IPS-NIHi11 (cell line): ENCODE data around the gene ARHGEF4.
A peak's percentile ranks its signal among the peaks of the same experiment; 100 is the strongest.
"Not testable (repeated sequence)": the region's sequence is repeated elsewhere in the genome, so short reads cannot be mapped to it uniquely, and the experiment has no call there.

ENCODE experiments used
- DNase-seq: peaks from one replicate; pipeline ENCODE4 v3.0.0; 2012; ENCODE audit warnings: mixed read lengths, low spot score

Gene ARHGEF4

DNA sequence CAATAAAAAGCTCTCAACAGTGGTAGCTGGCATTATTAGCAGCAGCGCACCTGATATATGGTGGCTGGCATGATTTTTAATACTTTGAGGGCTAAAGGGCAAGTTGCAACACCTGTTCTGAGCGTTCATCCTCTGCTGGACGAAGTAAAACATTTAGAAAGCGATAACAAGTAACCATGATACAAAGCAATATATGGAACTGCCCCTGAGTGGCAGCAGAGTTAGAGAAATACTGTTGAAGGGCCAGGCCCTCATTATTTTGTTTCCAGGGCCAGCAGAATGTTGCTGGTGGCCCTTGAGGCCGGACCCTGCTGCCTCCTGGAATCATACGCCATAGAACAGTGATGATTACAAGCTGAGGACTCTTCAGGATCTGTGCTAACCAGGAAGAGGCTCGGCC lies 47.8 kb downstream of the ARHGEF4 start:
- no peak for DNase-seq

DNA sequence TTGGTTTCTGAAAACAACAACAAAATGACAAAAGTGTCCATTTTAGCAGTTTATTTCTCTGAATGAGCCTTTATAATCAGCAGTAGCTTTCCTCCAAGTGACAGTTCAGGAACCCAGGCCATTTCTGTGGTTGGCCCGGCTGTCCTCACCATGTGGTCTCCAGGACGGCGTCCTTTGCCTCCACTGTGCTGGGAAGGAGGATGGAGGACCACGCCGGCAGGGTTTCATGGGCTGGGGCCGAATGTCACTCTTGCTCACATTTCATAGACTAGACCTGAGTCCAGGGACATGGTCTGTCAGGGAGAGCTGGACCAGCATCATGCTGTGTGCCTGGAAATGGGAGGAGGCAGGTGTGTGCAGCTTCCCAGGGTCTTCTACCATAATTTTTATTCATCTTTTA lies 50.9 kb downstream of the ARHGEF4 start:
- no peak for DNase-seq

DNA sequence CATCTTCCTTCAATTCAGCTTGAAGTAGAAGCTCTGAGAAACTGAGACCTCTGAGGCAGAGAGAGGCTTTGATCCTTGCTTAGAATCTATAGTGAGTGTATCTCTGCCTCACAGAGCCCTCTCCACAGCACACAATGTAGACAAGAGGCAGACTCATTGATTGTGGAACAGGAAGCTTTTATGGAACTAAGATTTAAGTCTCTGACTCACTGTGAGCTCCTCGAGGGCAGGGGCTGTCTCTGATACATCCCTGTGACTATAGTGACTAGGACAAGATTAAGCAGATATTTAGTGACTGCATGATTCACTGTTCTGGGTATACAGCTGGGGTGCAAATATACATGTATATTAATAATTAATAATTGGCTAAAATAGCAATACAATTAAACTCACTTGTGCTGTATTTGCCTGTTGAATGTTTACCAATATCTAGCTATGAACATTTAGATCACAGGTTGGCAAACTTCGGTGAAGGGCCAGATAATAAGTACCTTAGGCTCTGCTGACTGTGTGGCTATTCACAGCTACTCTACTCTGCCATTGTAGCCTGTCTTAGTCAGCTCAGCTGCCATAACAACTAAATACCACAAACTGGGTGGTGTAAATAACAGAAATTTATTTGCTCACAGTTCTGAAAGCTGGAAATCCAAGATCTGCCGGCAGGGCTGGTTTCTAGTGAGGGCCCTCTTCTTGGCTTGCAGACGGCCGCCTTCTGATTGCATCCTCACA lies 54.4 kb downstream of the ARHGEF4 start:
- DNase-seq = no peak

DNA sequence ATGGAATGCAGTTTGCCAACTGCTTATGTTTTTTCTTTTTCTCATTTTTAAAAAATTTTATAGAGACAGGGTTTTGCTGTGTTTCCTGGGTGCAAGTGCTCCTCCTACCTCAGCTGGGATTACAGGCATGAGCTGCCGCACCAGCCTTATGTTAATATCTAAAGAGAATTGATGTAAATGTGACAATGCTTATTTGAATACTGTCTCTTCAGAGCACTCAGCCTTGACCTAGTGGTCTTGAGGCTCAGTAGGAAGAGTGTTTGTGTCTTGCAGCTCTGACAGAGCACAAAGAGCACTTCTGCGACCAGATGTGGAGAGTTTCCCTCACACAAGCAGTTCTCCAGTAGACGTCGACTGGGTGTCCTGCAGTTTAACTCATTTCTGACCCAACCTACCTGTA lies 55.3 kb downstream of the ARHGEF4 start:
- no peak for DNase-seq

DNA sequence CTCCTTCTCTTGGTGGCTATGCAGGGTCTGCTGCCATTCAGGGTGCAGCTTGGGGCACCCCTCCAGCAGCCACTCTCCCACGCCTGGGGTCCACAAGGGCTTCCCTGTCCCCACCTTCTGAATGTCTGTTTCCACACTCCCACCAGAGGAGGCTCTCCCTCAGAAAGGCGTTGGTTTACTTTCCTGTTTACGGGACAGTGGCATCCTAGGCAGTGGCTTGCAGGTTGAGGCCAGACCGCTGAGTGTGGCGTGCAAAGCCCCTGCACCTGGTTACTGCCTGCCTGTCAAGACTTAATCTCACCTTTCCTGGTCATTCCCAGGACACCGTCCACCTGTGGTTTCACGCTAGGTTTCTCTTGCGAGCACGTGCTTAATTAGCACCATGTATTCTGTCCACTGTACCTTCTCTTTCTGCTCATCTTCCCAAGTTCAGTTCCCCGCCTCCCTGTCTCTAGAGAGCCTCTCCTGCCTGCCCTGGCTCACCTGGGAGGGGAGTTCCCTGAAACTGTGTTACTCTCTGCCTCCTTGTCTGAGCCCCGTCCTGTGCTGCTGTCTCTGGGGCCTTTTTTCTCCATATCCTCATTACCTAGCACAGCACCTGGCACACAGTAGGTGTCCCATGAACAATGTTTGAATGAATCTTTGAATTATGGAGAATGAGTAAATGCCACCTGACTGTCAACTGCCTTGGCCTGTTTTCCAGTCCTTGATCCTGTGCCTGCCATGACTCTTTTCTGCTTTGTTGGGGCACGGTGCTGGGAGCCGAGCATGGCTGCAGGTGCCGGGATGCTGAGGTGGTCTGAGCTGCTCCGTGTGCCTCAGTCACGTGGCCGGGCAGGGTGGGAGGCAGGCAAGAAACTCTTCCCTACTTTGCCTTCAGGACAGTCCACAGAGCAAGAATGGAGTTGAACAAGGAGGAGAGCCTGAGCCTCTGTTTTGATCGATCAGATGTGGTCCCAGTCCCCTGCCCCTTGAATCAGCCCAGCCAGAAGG lies 56.4 kb downstream of the ARHGEF4 start:
- DNase-seq = no peak

DNA sequence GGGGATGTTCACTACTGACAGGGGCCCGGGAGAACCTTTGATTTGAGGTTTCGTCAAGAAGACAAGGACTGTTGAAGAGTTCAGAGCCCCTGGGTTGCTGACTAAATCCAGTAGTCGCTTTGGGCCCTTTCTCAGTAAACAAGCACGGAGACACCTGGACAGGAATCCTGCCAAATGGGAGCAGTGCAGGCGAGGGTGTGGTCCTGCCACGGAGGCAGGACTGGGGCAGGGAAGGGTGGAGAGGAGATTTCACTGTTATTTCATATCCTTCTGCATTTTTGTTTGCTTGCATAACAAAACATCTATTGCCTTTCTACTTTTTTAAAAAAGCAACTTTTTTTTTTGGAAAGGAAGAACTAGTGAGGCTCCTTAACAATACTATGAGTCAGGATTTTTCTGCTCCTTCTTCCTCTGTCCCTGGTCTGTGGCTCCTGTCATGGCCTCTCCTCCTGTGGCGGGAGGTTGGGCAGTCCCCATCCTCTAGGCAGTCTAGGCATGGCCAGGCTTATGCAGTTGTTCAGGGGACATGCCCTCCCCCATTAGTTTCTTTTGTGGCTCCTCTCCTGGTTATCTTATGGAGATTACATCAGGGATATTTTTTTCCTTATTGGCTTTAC lies 57.7 kb downstream of the ARHGEF4 start:
- no peak for DNase-seq

DNA sequence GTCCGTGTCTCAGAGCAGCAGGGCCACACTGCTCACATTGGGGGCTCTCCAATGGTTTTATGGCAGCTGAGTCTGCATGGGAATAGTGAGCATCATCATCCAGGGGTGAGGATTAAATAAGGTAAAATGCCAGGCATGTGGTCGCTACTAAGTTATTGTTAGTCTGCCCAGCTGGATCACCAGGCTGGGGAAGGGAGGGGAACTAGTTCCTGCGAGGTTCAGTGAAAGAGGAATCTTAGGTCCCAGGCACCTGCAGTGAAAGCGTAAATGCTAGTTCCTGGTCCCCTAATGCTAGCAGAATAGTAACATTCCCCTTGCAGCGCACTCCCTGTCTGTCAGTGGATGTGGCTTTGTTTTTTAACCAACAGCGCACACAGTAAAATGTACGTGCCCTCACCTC lies 60.1 kb downstream of the ARHGEF4 start:
- DNase-seq = no peak

DNA sequence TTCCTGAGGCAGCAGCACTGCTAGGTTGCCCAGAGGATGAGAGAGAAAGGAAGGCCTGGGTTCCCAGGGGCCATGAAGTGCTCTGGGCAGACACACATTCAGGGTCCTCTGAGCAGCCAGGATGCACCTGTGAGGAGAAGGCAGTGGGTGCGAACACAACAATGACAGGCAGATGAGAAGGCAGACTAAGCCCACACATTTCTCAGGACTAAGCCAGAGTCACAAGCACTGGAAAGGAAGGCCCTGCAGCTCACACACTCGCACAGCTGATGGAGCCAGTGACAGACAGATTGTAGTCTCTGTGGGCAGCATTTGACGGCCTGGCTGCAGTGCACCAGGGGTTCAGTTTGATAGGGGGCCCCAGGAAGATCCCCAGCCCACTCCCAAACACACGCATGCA lies 61.8 kb downstream of the ARHGEF4 start:
- DNase-seq = no peak

DNA sequence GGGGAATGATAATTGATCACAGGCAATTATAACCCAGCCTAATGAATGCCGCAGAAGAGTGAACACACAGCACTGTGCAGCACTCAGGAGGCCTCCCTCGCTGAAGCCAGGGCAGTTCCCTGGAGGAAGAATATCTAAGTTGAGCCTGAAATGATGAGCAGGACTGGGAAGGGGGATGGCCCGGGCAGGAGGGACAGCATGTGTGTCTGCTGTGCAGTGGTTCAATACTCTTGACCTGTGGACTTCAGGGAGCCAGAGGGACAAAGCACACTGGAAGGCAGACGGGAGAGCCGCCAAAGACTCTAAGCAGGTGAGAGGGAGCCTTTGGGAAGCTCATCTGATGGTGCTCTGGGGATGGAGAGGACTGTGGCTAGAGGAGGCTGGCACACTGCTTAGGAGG lies 62.6 kb downstream of the ARHGEF4 start:
- DNase-seq = no peak

DNA sequence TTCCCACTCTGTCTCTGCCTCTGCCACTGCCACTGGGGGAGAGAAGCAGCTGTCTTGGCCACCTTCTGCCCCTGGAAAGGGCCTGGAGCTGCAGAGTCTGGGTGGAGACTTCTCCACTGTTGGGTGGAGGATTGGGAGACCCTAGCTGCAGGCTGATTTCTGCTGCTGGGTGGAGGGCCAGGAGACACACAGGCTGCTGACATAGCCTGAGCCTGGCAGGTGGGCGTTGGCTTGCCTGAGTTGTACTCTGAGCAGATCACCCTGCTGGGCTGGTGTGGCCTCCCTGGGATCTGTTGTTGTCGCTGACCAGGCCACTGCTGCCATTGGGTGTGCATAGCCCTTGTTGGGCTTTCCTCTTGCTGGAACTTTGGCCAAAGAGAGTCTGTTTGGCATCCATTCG lies 64.3 kb downstream of the ARHGEF4 start:
- no peak for DNase-seq

GRCh38 chr2:130901626-130902025 lies 64.9 kb downstream of the ARHGEF4 start:
- not testable (repeated sequence) for DNase-seq

DNA sequence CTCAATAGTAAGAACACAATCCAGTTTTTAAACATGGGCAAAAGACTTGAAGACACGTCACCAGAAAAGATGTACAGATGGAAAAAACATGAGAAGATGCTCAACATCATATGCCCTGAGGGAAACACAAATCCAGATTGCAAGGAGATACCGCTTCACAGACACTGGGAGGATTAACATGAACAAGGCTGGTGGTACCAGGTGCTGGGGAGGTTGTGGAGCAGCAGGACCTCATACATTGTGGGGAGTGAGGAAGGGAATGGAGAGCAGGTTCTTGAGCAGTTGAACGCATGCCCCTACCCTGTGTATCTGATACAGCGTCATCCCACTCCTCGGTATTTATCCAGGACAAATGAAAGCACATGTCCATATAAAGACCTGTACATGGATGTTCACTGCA lies 72.1 kb downstream of the ARHGEF4 start:
- DNase-seq = no peak

- no peak for DNase-seq
These were observed 74.2 kb downstream of the ARHGEF4 start for GRCh38 chr2:130910931-130911330.

DNA sequence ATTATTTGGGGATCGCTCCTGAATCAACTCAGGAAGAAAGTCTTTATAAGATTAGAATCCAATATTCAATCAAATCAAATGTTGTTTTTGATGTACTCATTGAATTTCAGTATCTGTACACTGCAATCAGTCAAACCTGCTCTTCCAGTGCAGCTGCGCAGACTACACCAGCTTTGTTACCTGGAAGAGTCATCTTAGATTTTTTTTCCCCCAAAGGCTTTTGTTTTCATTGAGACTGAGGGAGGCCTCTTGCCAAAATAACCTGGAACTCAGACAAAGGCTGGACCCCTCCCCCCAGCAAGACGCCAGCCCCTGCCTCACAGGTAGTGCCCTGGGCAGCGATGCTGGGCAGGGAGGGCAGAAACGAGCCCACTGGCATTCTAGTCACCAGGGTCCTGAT lies 74.8 kb downstream of the ARHGEF4 start:
- DNase-seq = no peak

DNA sequence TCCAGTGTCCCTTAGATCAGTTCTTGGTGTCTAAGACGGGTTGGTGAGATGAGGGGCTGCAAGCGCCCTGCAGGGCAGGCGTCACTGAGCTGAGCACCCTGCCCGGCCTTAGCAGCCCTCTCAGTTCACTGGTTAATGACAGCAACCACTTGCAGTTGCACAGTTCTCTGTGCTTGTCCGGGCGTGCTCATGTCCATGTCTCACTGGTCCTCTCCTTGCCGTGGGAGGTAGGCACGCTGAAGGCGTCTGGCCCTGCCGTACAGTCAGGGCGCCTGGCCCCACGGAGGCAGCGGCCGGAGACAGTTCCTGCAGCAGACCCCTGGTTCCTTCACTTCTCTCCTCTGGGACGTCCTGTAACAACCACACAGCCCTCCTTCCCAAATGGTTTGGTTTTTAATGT lies 75.3 kb downstream of the ARHGEF4 start:
- DNase-seq = no peak

DNA sequence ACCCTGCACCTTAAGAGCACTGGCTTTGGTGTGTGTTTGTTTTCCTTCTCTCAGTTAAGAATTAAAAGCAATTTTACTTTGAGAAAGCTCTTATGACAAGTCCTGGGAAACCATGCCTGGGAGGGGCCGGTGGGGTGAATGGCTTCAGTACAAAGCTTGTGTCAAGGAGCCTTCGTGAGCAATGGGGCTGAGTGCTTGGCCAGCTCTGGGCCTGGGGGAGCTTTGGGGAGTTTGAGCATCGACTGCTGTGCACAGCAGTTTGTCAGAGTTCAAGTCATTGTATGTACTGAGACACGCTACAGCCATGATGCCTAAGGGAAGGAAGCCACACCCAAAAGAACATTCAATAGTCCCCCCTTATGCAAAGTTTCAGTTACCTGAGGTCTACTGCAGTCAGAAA lies 75.8 kb downstream of the ARHGEF4 start:
- no peak for DNase-seq

DNA sequence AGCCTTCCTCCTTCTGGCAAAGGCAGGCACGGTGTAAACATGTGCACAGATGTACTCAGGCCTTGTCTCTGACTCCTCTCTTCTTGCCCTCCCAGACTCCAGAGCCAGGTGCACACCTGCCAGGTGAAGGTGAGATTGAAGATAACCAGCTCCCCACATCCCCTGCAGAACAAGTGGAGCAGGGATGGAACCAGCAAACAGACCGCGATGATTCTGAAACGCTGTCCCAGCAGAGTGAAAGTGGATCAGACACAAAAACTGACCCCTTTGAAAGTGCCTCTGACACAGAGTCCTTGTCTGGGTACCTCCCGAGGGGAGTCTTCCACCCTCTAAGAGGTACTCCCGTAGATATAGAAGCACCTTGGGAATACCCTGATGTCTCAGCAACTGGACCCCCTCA lies 77.2 kb downstream of the ARHGEF4 start:
- DNase-seq = no peak

GRCh38 chr2:130915149-130915548 lies 78.4 kb downstream of the ARHGEF4 start:
- DNase-seq = no peak

- no peak for DNase-seq
These were observed 79.1 kb downstream of the ARHGEF4 start for GRCh38 chr2:130915595-130916437.

DNA sequence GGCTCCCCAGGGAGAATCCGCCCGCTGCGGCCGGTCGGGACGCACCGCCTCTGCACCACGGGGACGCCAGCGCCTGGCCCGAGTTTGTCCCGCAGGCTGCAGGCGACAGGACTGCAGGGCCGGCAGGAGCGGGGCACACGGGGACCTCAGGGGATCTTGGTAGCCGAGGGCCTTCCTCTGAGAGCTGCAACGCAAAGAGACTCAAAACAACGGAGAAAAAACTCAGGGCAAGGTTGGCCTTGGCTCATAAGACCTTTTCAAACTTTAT lies 79.7 kb downstream of the ARHGEF4 start:
- no peak for DNase-seq

DNA sequence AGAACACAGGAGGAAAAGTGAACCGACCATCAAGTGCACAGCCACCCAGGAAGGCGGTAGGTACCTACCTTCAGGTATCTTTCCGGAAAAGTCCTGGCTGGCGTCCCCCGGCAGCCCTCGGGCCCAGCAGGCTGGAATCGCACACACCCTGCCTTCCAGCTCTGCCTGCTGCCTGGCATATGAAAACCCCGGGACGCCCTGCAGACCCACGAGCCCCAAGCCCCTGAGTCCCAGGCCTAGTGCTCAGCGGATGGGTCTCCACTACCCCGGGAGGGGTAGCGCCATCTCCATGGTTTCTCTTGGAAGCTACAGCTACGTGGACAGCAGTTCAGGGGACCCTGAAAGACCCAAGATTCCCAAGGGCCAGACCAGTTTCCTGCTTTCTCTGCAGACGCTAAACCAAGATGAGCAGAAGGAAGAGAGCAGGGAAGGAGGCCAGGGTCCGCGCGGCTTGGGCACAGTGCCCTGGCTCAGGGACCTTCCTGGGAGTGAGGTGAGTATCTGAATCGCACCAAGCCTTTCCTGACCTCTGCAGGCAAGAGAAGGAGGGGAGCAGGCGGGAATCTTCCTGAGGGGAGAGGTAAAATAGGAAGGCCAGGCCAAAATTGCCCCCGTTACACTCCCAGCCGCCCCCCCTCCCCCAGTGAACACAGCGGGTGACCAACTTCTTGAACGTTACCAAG lies 80.4 kb downstream of the ARHGEF4 start:
- no peak for DNase-seq

- DNase-seq = peak; percentile 48
These were observed 81.7 kb downstream of the ARHGEF4 start for GRCh38 chr2:130918393-130918792.
